H9 (cell line): ENCODE measurements around the gene EBNA1BP2. TPM values are rescaled to one million over a fixed set of nuclear protein-coding genes. Genes with fewer than 3 reads are reported as not detected.
"Not testable (repeated sequence)": the region's sequence is repeated elsewhere in the genome, so short reads cannot be mapped to it uniquely, and the experiment has no call there.

Experiments
- DNase-seq: peaks from one replicate; pipeline ENCODE4 v3.0.0-alpha.2; 2017
- H2AFZ ChIP-seq: one replicate; pipeline ENCODE4 v1.6.1; 2013; ENCODE audit warnings: mild to moderate bottlenecking, low read length, control low read depth, moderate library complexity
- H2AK5ac ChIP-seq: 2 replicates; pipeline ENCODE4 v1.6.1; 2013; ENCODE audit warnings: low read length, control low read depth, mixed read lengths; ENCODE audit not compliant: insufficient read length
- H2BK120ac ChIP-seq: one replicate; pipeline ENCODE4 v1.6.1; 2013; ENCODE audit warnings: low read depth, mild to moderate bottlenecking, low read length, control low read depth, inconsistent platforms; ENCODE audit not compliant: poor library complexity, severe bottlenecking
- H2BK12ac ChIP-seq: 2 replicates; pipeline ENCODE4 v1.6.1; 2013; ENCODE audit warnings: low read length, control low read depth, mixed read lengths, low read depth; ENCODE audit not compliant: insufficient read length
- H2BK15ac ChIP-seq: 2 replicates; pipeline ENCODE4 v1.6.1; 2013; ENCODE audit warnings: low read depth, low read length, control low read depth
- H2BK20ac ChIP-seq: one replicate; pipeline ENCODE4 v1.6.1; 2013; ENCODE audit warnings: low read depth, mild to moderate bottlenecking, low read length, control low read depth, inconsistent platforms; ENCODE audit not compliant: poor library complexity, severe bottlenecking
- H2BK5ac ChIP-seq: 2 replicates; pipeline ENCODE4 v1.6.1; 2013; ENCODE audit warnings: low read length, control low read depth, mixed read lengths; ENCODE audit not compliant: insufficient read length
- H3K14ac ChIP-seq: 2 replicates; pipeline ENCODE4 v1.6.1; 2013; ENCODE audit warnings: low read length, control low read depth; ENCODE audit not compliant: insufficient read depth
- H3K18ac ChIP-seq: 2 replicates; pipeline ENCODE4 v1.6.1; 2013; ENCODE audit warnings: low read depth, mild to moderate bottlenecking, mixed read lengths, low read length, control low read depth; ENCODE audit not compliant: insufficient read length
- H3K23ac ChIP-seq: 2 replicates; pipeline ENCODE4 v1.6.1; 2013; ENCODE audit warnings: low read length, control low read depth, mixed read lengths, low read depth; ENCODE audit not compliant: insufficient read length
- H3K23me2 ChIP-seq: 2 replicates; pipeline ENCODE4 v1.6.1; 2013; ENCODE audit warnings: low read depth, mild to moderate bottlenecking, mixed read lengths, low read length, control low read depth; ENCODE audit not compliant: insufficient read length, poor library complexity, severe bottlenecking
- H3K27ac ChIP-seq: 2 replicates; pipeline ENCODE4 v1.5.1; 2013; ENCODE audit warnings: low read length, control low read depth, mixed read lengths, low read depth; ENCODE audit not compliant: insufficient read length
- H3K27me3 ChIP-seq: 2 replicates; pipeline ENCODE4 v1.6.1; 2013; ENCODE audit warnings: low read length, control low read depth, inconsistent platforms; ENCODE audit not compliant: insufficient read depth
- H3K4ac ChIP-seq: 2 replicates; pipeline ENCODE4 v1.6.1; 2013; ENCODE audit warnings: low read depth, mild to moderate bottlenecking, control low read depth, inconsistent platforms, low read length, moderate library complexity
- H3K4me1 ChIP-seq: 2 replicates; pipeline ENCODE4 v1.6.1; 2013; ENCODE audit warnings: low read length, control low read depth, inconsistent platforms; ENCODE audit not compliant: insufficient read depth
- H3K4me2 ChIP-seq: 2 replicates; pipeline ENCODE4 v1.6.1; 2013; ENCODE audit warnings: low read length, control low read depth, mixed read lengths; ENCODE audit not compliant: insufficient read length, insufficient read depth
- H3K56ac ChIP-seq: 2 replicates; pipeline ENCODE4 v1.6.1; 2013; ENCODE audit warnings: low read depth, mild to moderate bottlenecking, mixed read lengths, low read length, control low read depth; ENCODE audit not compliant: insufficient read length
- H3K79me1 ChIP-seq: 2 replicates; pipeline ENCODE4 v1.6.1; 2013; ENCODE audit warnings: low read depth, mild to moderate bottlenecking, moderate library complexity, low read length, control low read depth, inconsistent platforms; ENCODE audit not compliant: insufficient read depth, poor library complexity, severe bottlenecking
- H3K79me2 ChIP-seq: 2 replicates; pipeline ENCODE4 v1.6.1; 2013; ENCODE audit warnings: low read length, control low read depth, inconsistent platforms; ENCODE audit not compliant: insufficient read depth
- H3K9ac ChIP-seq: 2 replicates; pipeline ENCODE4 v1.6.1; 2013; ENCODE audit warnings: low read length, control low read depth, mixed read lengths; ENCODE audit not compliant: insufficient read length; ENCODE audit errors: extremely low read depth
- H3K9me3 ChIP-seq: one replicate; pipeline ENCODE4 v1.6.1; 2013; ENCODE audit warnings: low read depth, low read length, inconsistent platforms; ENCODE audit not compliant: control insufficient read depth
- H3T11ph ChIP-seq: one replicate; pipeline ENCODE4 v1.6.1; 2013; ENCODE audit warnings: mild to moderate bottlenecking, low read length, control low read depth, inconsistent platforms
- H4K20me1 ChIP-seq: one replicate; pipeline ENCODE4 v1.6.1; 2013; ENCODE audit not compliant: control insufficient read depth, insufficient read length, insufficient read depth
- H4K5ac ChIP-seq: 2 replicates; pipeline ENCODE4 v1.6.1; 2013; ENCODE audit warnings: low read depth, mild to moderate bottlenecking, mixed read lengths, low read length, control low read depth; ENCODE audit not compliant: insufficient read length
- H4K8ac ChIP-seq: replicated peaks from 2 replicates; pipeline ENCODE4 v1.6.1; 2013; ENCODE audit warnings: low read length, control low read depth, mixed read lengths, low read depth; ENCODE audit not compliant: insufficient read length
- H4K91ac ChIP-seq: 2 replicates; pipeline ENCODE4 v1.6.1; 2013; ENCODE audit warnings: low read depth, mild to moderate bottlenecking, moderate library complexity, mixed read lengths, low read length, control low read depth; ENCODE audit not compliant: insufficient read length
- H3K27ac Mint-ChIP-seq, 3 experiments: 2 replicates in 2 of 3; 3 replicates in 1 of 3; pipeline ENCODE4 v1.8.0; 2020 to 2021; ENCODE audit warnings: mixed read lengths in 3 of 3, mild to moderate bottlenecking in 1 of 3, moderate library complexity in 1 of 3
- H3K27me3 Mint-ChIP-seq: 2 replicates; pipeline ENCODE4 v1.8.0; 2021; ENCODE audit warnings: low read depth, mild to moderate bottlenecking, moderate library complexity, mixed read lengths
- H3K36me3 Mint-ChIP-seq, 3 experiments: 2 replicates in 2 of 3; 3 replicates in 1 of 3; pipeline ENCODE4 v1.8.0; 2020 to 2021; ENCODE audit warnings: low read depth in 3 of 3, mixed read lengths in 3 of 3; ENCODE audit not compliant: insufficient read depth in 1 of 3
- H3K4me1 Mint-ChIP-seq, 2 experiments: 2 replicates each; pipeline ENCODE4 v1.8.0; 2020; ENCODE audit warnings: mixed read lengths in 2 of 2
- H3K4me3 Mint-ChIP-seq, 2 experiments: 2 replicates in 1 of 2; 3 replicates in 1 of 2; pipeline ENCODE4 v1.8.0; 2020 to 2021; ENCODE audit warnings: mild to moderate bottlenecking in 2 of 2, mixed read lengths in 2 of 2, moderate library complexity in 1 of 2
- H3K9me3 Mint-ChIP-seq, 2 experiments: 2 replicates in 1 of 2; 3 replicates in 1 of 2; pipeline ENCODE4 v1.8.0; 2020; ENCODE audit warnings: mild to moderate bottlenecking in 2 of 2, mixed read lengths in 2 of 2, moderate library complexity in 1 of 2
- CTCF ChIP-seq: fragments of 200-600 bp; sonication (generic); conservative IDR thresholded peaks from 3 replicates; pipeline ENCODE4 v1.8.0; 2021; ENCODE audit warnings: antibody characterized with exemption, mild to moderate bottlenecking
- WGBS: extraction: QIAGEN DNeasy Blood & Tissue Kit; methylation state at CpG from one replicate; pipeline ENCODE4 v1.1.7; 2013; ENCODE audit warnings: missing lambda C conversion rate, low lambda C conversion rate, mixed read lengths; ENCODE audit not compliant: insufficient read length; ENCODE audit errors: extremely low coverage; 5-methylcytosine and 5-hydroxymethylcytosine counted together
- total RNA-seq: library from RNA; stranded (reverse); gene quantifications from 2 replicates; pipeline ENCODE4 v1.2.1, GENCODE V29; 2021

EBNA1BP2 gene
- total RNA-seq, 1 experiment from 2014 or later, result 84.7 TPM

GRCh38 chr1:43121256-43121900 is 50.7 kb downstream of the EBNA1BP2 start:
- Histone ChIP-seq H3T11ph (no peak overlapping the region), H3K4ac (no peak overlapping the region), H3K79me1 (no peaks in the 10 kb centered on the region), H2BK12ac (no peak overlapping the region), H2BK120ac (no peak overlapping the region), H2BK20ac (no peak overlapping the region), H2BK15ac (no peak overlapping the region), H3K4me2 (peak overlapping the region; percentile 64), H3K9ac (peak overlapping the region; percentile 61), H3K27ac (no peak overlapping the region), H3K14ac (no peak overlapping the region), H3K79me2 (no peaks in the 10 kb centered on the region; the same call in 1 of the 2 replicates), H2AK5ac (no peak overlapping the region), H4K20me1 (no peaks in the 10 kb centered on the region), H3K18ac (no peak overlapping the region), H2BK5ac (no peak overlapping the region), H3K4me1 (peaks cover 3% of the 10 kb centered on the region; the same call in 1 of the 2 replicates), H3K23ac (no peak overlapping the region), H4K5ac (no peak overlapping the region), H4K91ac (no peak overlapping the region), H2AFZ (no peak overlapping the region), H3K27me3 (no peaks in the 10 kb centered on the region), H4K8ac (no peak overlapping the region), H3K23me2 (peaks cover 4% of the 10 kb centered on the region), H3K9me3 (no peaks in the 10 kb centered on the region), H3K56ac (no peak overlapping the region)
- H3K27ac Mint-ChIP-seq, result peak overlapping the region; percentile 72 to 92 (median 83); a peak in 5 of 7 replicates
- no peak for DNase-seq
- peaks cover 24 to 38% of the 10 kb centered on the region in 2 experiments for H3K4me1 Mint-ChIP-seq
- H3K27me3 Mint-ChIP-seq, result no peaks in the 10 kb centered on the region; the same call in 1 of the 2 replicates
- H3K9me3 Mint-ChIP-seq, result peaks cover 16 to 22% of the 10 kb centered on the region in 2 experiments
- no peak for TF ChIP-seq CTCF
- peaks cover 9 to 42% (median 42%) of the 10 kb centered on the region in 3 experiments for H3K36me3 Mint-ChIP-seq
- WGBS, result no CpG with 5 or more reads among the region's 8 CpGs
- H3K4me3 Mint-ChIP-seq, result peak overlapping the region; percentile 81 to 84

DNA sequence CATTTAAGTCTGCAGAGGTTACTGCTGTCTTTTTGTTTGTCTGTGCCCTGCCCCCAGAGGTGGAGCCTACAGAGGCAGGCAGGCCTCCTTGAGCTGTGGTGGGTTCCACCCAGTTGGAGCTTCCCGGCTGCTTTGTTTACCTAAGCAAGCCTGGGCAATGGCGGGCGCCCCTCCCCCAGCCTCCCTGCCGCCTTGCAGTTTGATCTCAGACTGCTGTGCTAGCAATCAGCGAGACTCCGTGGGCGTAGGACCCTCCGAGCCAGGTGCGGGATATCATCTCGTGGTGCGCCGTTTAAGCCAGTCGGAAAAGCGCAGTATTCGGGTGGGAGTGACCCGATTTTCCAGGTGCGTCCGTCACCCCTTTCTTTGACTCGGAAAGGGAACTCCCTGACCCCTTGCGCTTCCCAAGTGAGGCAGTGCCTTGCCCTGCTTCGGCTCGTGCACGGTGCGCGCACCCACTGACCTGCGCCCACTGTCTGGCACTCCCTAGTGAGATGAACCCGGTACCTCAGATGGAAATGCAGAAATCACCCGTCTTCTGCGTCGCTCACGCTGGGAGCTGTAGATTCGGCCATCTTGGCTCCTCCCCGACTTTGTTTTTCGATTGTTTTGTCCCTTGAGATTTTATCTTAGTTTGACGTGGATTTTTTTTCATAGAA is 52.0 kb downstream of the EBNA1BP2 start:
- H2BK15ac ChIP-seq, H2BK5ac ChIP-seq, H2BK12ac ChIP-seq, DNase-seq, H3K18ac ChIP-seq, H3K27me3 Mint-ChIP-seq, H3K79me2 ChIP-seq, H2BK20ac ChIP-seq, H3K79me1 ChIP-seq, H3K4me1 ChIP-seq, H3K27ac ChIP-seq, H3K14ac ChIP-seq, H3K9me3 ChIP-seq, H3T11ph ChIP-seq, H3K56ac ChIP-seq, H3K23me2 ChIP-seq, H4K91ac ChIP-seq, H4K20me1 ChIP-seq, H4K5ac ChIP-seq, H3K23ac ChIP-seq, H3K4ac ChIP-seq, H2AK5ac ChIP-seq, H2AFZ ChIP-seq, H3K27me3 ChIP-seq, H2BK120ac ChIP-seq, H4K8ac ChIP-seq: not testable (repeated sequence)
- Histone ChIP-seq H3K4me2 (peak overlapping the region; percentile 64), H3K9ac (peak overlapping the region; percentile 65)
- no CpG with 5 or more reads among the region's 35 CpGs for WGBS
- peak overlapping the region; percentile 81 to 84 for H3K4me3 Mint-ChIP-seq
- H3K9me3 Mint-ChIP-seq, result peaks cover 13 to 22% of the 10 kb centered on the region in 2 experiments
- H3K27ac Mint-ChIP-seq, result peak overlapping the region; percentile 92 to 97 (median 96)
- H3K36me3 Mint-ChIP-seq, result peaks cover 9 to 36% (median 35%) of the 10 kb centered on the region in 3 experiments
- peaks cover 24 to 38% of the 10 kb centered on the region in 2 experiments for H3K4me1 Mint-ChIP-seq
